ENCODE results near the gene CELF2. TPM values are rescaled to one million over a fixed set of nuclear protein-coding genes. Genes with fewer than 3 reads are reported as not detected.

Gene CELF2
- total RNA-seq, 2 experiments from 2014 or later: 165 to 181 TPM

DNA sequence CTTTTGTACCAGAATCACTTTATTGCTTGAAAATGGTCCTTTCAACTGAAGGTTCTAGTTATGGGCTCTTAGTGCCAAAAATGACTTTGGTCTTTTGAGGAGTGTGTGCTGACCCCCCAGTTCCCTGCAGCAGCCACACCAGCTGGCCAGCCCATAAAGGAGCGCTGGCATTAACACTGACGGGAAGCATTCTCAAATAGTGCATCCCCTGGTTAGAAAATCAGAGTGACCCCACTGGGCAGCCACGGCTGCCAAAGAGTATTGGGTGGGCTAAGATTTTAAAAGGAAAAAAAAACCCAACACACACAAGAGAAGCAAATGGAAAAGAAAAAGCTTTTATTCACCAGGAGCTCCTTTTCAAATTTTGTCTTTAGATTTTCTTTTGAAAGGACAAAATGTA is 199.8 kb downstream of the CELF2 start:
- H3K9me3 Mint-ChIP-seq: no peaks in the 10 kb centered on the region

GRCh38 chr10:11218395-11218794 is 200.7 kb downstream of the CELF2 start:
- H3K27ac Mint-ChIP-seq: no peak overlapping the region
- H3K27me3 Mint-ChIP-seq: no peaks in the 10 kb centered on the region
- H3K9me3 Mint-ChIP-seq: no peaks in the 10 kb centered on the region
- peaks cover 88% of the 10 kb centered on the region for H3K36me3 Mint-ChIP-seq (ENCODE audit: low read depth)
- POLR2A ChIA-PET: no interaction called here
- H3K4me1 Mint-ChIP-seq: peaks cover 78% of the 10 kb centered on the region
- CTCF ChIA-PET: no interaction called here
- no peak for DNase-seq
- no peak overlapping the region for H3K4me3 Mint-ChIP-seq

More for the DNA sequence above, 199.8 kb downstream of the CELF2 start:
- Mint-ChIP-seq H3K4me3 (no peak overlapping the region), H3K4me1 (peaks cover 77% of the 10 kb centered on the region), H3K27ac (no peak overlapping the region), H3K36me3 (ENCODE audit: low read depth) (peaks cover 89% of the 10 kb centered on the region), H3K27me3 (no peaks in the 10 kb centered on the region)
- ChIA-PET CTCF (interaction anchor here (0.7 to 1.1 kb wide), 4 partner anchors 8 to 234 kb away, joined by 3 read pairs; no protein-coding TSS in a partner anchor), POLR2A (no interaction called here)
- no peak for DNase-seq

GRCh38 chr10:11219431-11219830 is 201.8 kb downstream of the CELF2 start:
- ChIA-PET CTCF (interaction anchor here (0.9 to 2.2 kb wide), 2 partner anchors 9 to 30 kb away, joined by 3 to 6 read pairs; no protein-coding TSS in a partner anchor), POLR2A (no interaction called here)
- no peak for DNase-seq
- H3K4me1 Mint-ChIP-seq: peaks cover 83% of the 10 kb centered on the region
- no peak overlapping the region for H3K4me3 Mint-ChIP-seq
- peaks cover 87% of the 10 kb centered on the region for H3K36me3 Mint-ChIP-seq (ENCODE audit: low read depth)
- H3K27ac Mint-ChIP-seq: no peak overlapping the region
- H3K9me3 Mint-ChIP-seq: no peaks in the 10 kb centered on the region
- H3K27me3 Mint-ChIP-seq: no peaks in the 10 kb centered on the region

GRCh38 chr10:11223081-11223480 is 205.4 kb downstream of the CELF2 start:
- no peak overlapping the region for H3K27ac Mint-ChIP-seq
- peaks cover 83% of the 10 kb centered on the region for H3K4me1 Mint-ChIP-seq
- H3K36me3 Mint-ChIP-seq (ENCODE audit: low read depth): peaks cover 85% of the 10 kb centered on the region
- no peaks in the 10 kb centered on the region for H3K27me3 Mint-ChIP-seq
- no peak overlapping the region for H3K4me3 Mint-ChIP-seq
- POLR2A ChIA-PET: no interaction called here
- DNase-seq: no peak
- H3K9me3 Mint-ChIP-seq: no peaks in the 10 kb centered on the region
- CTCF ChIA-PET: interaction anchor here (1.3 to 2.6 kb wide), 4 partner anchors 10 to 34 kb away, joined by 3 to 18 read pairs (median 4); no protein-coding TSS in a partner anchor

GRCh38 chr10:11223507-11224140 is 206.0 kb downstream of the CELF2 start:
- Mint-ChIP-seq H3K36me3 (ENCODE audit: low read depth) (peaks cover 87% of the 10 kb centered on the region), H3K4me3 (no peak overlapping the region), H3K27me3 (no peaks in the 10 kb centered on the region), H3K9me3 (no peaks in the 10 kb centered on the region), H3K4me1 (peaks cover 85% of the 10 kb centered on the region), H3K27ac (no peak overlapping the region)
- POLR2A ChIA-PET: no interaction called here
- CTCF ChIA-PET: interaction anchor here (1.3 to 2.6 kb wide), 4 partner anchors 10 to 34 kb away, joined by 3 to 18 read pairs (median 4); no protein-coding TSS in a partner anchor
- DNase-seq: no peak

DNA sequence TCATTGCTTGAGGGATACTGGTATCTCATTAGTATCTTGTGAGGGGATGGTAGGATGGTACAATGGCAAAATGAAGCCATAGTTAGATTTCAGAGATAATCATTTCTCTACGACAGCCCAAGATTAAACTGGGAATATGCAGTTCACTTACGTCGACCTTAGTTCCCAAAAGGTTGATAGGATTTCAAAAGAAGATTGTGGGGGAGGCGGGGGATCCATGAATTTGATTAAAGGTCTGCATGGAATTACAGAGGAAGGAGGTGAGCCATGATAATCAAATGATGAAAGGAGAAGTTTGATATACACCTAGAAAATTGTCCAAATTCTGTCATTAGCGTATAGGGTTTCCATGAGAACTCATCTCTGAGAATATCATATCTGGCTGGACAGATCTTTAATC is 206.6 kb downstream of the CELF2 start:
- Mint-ChIP-seq H3K27ac (peak overlapping the region; percentile 89), H3K4me3 (no peak overlapping the region), H3K27me3 (no peaks in the 10 kb centered on the region), H3K9me3 (no peaks in the 10 kb centered on the region), H3K4me1 (peaks cover 88% of the 10 kb centered on the region), H3K36me3 (ENCODE audit: low read depth) (peaks cover 88% of the 10 kb centered on the region)
- ChIA-PET POLR2A (no interaction called here), CTCF (interaction anchor here (1.1 to 2.6 kb wide), 3 partner anchors 11 to 98 kb away, joined by 3 to 18 read pairs (median 7); no protein-coding TSS in a partner anchor)
- no peak for DNase-seq

DNA sequence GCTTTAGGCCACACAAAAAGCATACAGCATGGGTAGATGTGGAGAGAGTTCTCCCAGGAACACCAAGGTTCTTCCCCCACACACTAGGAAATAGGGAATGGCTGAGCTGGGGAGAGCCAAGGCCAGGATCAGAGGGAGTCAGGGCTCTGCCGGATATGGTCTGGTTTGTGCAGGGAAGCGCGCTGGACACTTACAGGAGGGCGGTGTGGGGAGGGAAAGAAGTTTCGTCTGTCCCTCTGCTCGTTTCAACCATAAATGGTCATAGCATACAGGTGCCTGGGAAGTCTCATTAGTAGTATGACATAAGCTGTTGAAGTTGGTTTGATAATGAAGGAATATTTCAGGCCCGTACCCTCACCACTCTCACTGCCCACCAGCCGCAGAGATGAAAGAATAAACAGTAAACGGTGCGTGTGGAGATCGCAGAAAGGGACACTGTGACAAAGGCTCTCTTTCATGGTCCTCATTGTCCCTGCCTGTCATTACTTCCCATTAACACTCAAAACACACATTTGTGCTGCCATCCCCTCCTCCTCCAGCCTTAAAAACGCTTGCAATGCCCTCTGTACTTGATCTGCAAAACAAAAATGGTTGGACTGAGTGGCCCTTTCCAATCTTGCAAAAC is 207.2 kb downstream of the CELF2 start:
- Mint-ChIP-seq H3K36me3 (ENCODE audit: low read depth) (peaks cover 89% of the 10 kb centered on the region), H3K4me1 (peaks cover 88% of the 10 kb centered on the region), H3K27ac (peak overlapping the region; percentile 89), H3K4me3 (no peak overlapping the region), H3K9me3 (no peaks in the 10 kb centered on the region), H3K27me3 (no peaks in the 10 kb centered on the region)
- ChIA-PET POLR2A (no interaction called here), CTCF (interaction anchor here (0.9 to 2.6 kb wide), 5 partner anchors 7 to 98 kb away, joined by 3 to 18 read pairs (median 7); no protein-coding TSS in a partner anchor)
- no peak for DNase-seq

DNA sequence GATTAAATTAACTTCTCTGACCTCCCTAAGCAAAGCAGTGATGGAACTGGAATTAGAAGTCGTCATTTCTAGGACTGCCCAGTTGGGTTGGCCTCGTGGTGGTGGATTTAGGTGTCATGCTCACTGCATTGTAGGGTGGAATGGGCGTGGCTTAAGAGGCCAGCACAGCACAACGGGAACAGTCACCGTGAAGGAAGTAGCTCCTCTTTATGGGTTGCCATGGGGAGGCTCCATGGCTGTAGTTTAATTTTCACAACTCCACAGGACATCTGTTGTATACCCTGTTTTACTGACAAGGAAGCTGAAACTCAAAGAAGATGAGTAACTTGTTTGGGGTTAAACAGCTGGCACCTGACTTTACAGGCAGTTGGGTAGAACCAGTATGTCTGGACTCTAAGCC is 208.3 kb downstream of the CELF2 start:
- peaks cover 90% of the 10 kb centered on the region for H3K36me3 Mint-ChIP-seq (ENCODE audit: low read depth)
- H3K9me3 Mint-ChIP-seq: no peaks in the 10 kb centered on the region
- peak overlapping the region; percentile 40 for H3K4me3 Mint-ChIP-seq
- CTCF ChIA-PET: interaction anchor here (0.6 to 1.9 kb wide), 6 partner anchors 8 to 403 kb away, joined by 3 to 8 read pairs (median 3); no protein-coding TSS in a partner anchor
- peak overlapping the region; percentile 89 for H3K27ac Mint-ChIP-seq
- POLR2A ChIA-PET: interaction anchor here (0.6 to 1.0 kb wide), 3 partner anchors 9 to 975 kb away, joined by 3 to 4 read pairs (median 4); no protein-coding TSS in a partner anchor
- peaks cover 89% of the 10 kb centered on the region for H3K4me1 Mint-ChIP-seq
- DNase-seq: peak; percentile 67
- no peaks in the 10 kb centered on the region for H3K27me3 Mint-ChIP-seq

DNA sequence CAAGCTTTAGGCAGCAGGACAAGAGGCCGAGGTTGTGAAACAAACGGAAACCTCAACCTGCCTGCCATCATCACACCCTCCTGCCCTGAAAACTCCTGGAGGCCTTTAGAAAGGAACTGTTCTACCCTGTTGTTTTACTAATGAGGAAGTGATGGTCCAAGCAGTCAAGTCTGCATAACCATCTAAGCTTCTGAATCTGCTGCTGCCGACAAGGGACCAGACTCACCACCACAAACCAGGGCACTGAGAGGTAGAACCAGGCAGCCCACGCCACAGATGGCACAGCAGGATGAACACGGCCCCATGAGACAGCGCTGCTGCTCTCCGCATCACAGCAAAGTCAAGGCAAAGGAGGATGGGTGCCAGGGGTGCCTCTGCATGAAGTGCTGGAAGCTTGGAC is 209.4 kb downstream of the CELF2 start:
- Mint-ChIP-seq H3K27me3 (no peaks in the 10 kb centered on the region), H3K9me3 (no peaks in the 10 kb centered on the region), H3K27ac (peak overlapping the region; percentile 89), H3K4me1 (peaks cover 92% of the 10 kb centered on the region), H3K36me3 (ENCODE audit: low read depth) (peaks cover 86% of the 10 kb centered on the region), H3K4me3 (peak overlapping the region; percentile 40)
- CTCF ChIA-PET: interaction anchor here (1.0 to 1.9 kb wide), 2 partner anchors 8 to 48 kb away, joined by 5 to 8 read pairs; no protein-coding TSS in a partner anchor
- no peak for DNase-seq
- POLR2A ChIA-PET: interaction anchor here (0.7 to 1.0 kb wide), 2 partner anchors 15 to 95 kb away, joined by 3 read pairs; no protein-coding TSS in a partner anchor

DNA sequence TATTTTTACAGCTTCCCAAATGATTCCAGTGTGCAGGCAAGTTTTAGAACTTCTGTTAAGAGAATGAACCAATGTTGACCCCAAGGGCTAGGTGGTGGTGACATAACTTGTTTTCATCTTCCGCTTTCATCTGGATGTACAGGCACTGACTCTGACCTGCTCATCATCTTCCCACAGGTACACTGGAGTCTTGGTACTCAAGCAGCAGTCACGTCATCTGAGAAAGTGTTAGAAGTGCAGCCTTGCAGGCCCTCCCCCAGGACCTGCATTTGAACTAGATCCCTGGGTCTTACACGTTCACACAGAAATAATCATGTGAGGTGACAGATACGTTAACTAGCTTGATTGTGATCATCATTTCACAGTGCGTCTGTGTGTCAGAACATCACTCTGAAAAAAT is 212.2 kb downstream of the CELF2 start:
- Mint-ChIP-seq H3K4me1 (peaks cover 92% of the 10 kb centered on the region), H3K9me3 (no peaks in the 10 kb centered on the region), H3K27ac (peak overlapping the region; percentile 38), H3K27me3 (no peaks in the 10 kb centered on the region), H3K36me3 (ENCODE audit: low read depth) (peaks cover 86% of the 10 kb centered on the region), H3K4me3 (no peak overlapping the region)
- no peak for DNase-seq
- POLR2A ChIA-PET: interaction anchor here (0.7 kb wide), 1 partner anchor 342 kb away, joined by 3 read pairs; no protein-coding TSS in a partner anchor
- CTCF ChIA-PET: interaction anchor here (1.3 kb wide), 1 partner anchor 12 kb away, joined by 3 read pairs; no protein-coding TSS in a partner anchor

GRCh38 chr10:11230498-11231167 is 213.0 kb downstream of the CELF2 start:
- ChIA-PET CTCF (interaction anchor here (1.3 kb wide), 1 partner anchor 12 kb away, joined by 3 read pairs; no protein-coding TSS in a partner anchor), POLR2A (no interaction called here)
- H3K4me3 Mint-ChIP-seq: no peak overlapping the region
- H3K36me3 Mint-ChIP-seq (ENCODE audit: low read depth): peaks cover 86% of the 10 kb centered on the region
- no peak for DNase-seq
- peak overlapping the region; percentile 26 for H3K27ac Mint-ChIP-seq
- no peaks in the 10 kb centered on the region for H3K27me3 Mint-ChIP-seq
- peaks cover 92% of the 10 kb centered on the region for H3K4me1 Mint-ChIP-seq
- no peaks in the 10 kb centered on the region for H3K9me3 Mint-ChIP-seq

- ChIA-PET CTCF (no interaction called here), POLR2A (no interaction called here)
- H3K27ac Mint-ChIP-seq: no peak overlapping the region
- H3K9me3 Mint-ChIP-seq: no peaks in the 10 kb centered on the region
- H3K4me1 Mint-ChIP-seq: peaks cover 92% of the 10 kb centered on the region
- H3K27me3 Mint-ChIP-seq: no peaks in the 10 kb centered on the region
- H3K4me3 Mint-ChIP-seq: no peak overlapping the region
- no peak for DNase-seq
- H3K36me3 Mint-ChIP-seq (ENCODE audit: low read depth): peaks cover 86% of the 10 kb centered on the region
These were observed 213.6 kb downstream of the CELF2 start for GRCh38 chr10:11231285-11231684.
